ENCODE results near the gene AGA. TPM values are rescaled to one million over a fixed set of nuclear protein-coding genes. Genes with fewer than 3 reads are reported as not detected.

The AGA gene
- 11.7 TPM for total RNA-seq

GRCh38 chr4:177441803-177442622, at the start of gene AGA:
Gene AGA, minus strand, starts transcription at chr4:177442437. Its CDS starts 62 bp downstream, at chr4:177442375.
- peak; percentile 96 for DNase-seq

- no peak for DNase-seq
Measured at GRCh38 chr4:177492022-177492421, 49.8 kb upstream of the AGA start.

- DNase-seq: no peak
Measured at GRCh38 chr4:177490769-177491168, 48.5 kb upstream of the AGA start.

- no peak for DNase-seq
Measured at GRCh38 chr4:177489471-177490246, 47.4 kb upstream of the AGA start.

- no peak for DNase-seq
Measured at GRCh38 chr4:177487977-177488376, 45.7 kb upstream of the AGA start.

GRCh38 chr4:177485528-177485927, 43.3 kb upstream of the AGA start:
- no peak for DNase-seq

- no peak for DNase-seq
Measured at GRCh38 chr4:177484613-177485021, 42.4 kb upstream of the AGA start.

GRCh38 chr4:177483760-177484159, 41.5 kb upstream of the AGA start:
- no peak for DNase-seq

GRCh38 chr4:177483271-177483670, 41.0 kb upstream of the AGA start:
- DNase-seq: no peak

GRCh38 chr4:177482367-177482766, 40.1 kb upstream of the AGA start:
- no peak for DNase-seq

GRCh38 chr4:177480795-177481194, 38.6 kb upstream of the AGA start:
- no peak for DNase-seq

GRCh38 chr4:177479063-177479462, 36.8 kb upstream of the AGA start:
- DNase-seq: no peak

- DNase-seq: no peak
Measured at GRCh38 chr4:177478496-177478895, 36.3 kb upstream of the AGA start.

GRCh38 chr4:177473991-177474390, 31.8 kb upstream of the AGA start:
- no peak for DNase-seq

- no peak for DNase-seq
Measured at GRCh38 chr4:177464026-177464425, 21.8 kb upstream of the AGA start.

GRCh38 chr4:177461606-177462005, 19.4 kb upstream of the AGA start:
- no peak for DNase-seq

- no peak for DNase-seq
Measured at GRCh38 chr4:177460460-177460859, 18.2 kb upstream of the AGA start.

GRCh38 chr4:177455561-177455970, 13.3 kb upstream of the AGA start:
- DNase-seq: no peak

- no peak for DNase-seq
Measured at GRCh38 chr4:177453116-177453515, 10.9 kb upstream of the AGA start.

- no peak for DNase-seq
Measured at GRCh38 chr4:177451108-177451500, 8.9 kb upstream of the AGA start.

GRCh38 chr4:177450426-177451107, 8.3 kb upstream of the AGA start:
- no peak for DNase-seq

GRCh38 chr4:177448850-177449249, 6.6 kb upstream of the AGA start:
- DNase-seq: no peak

- DNase-seq: no peak
Measured at GRCh38 chr4:177447417-177448004, 5.3 kb upstream of the AGA start.

Measured in occipital lobe (tissue), 2 donors.